Measurements from ENCODE around the gene PATE2.

DNA sequence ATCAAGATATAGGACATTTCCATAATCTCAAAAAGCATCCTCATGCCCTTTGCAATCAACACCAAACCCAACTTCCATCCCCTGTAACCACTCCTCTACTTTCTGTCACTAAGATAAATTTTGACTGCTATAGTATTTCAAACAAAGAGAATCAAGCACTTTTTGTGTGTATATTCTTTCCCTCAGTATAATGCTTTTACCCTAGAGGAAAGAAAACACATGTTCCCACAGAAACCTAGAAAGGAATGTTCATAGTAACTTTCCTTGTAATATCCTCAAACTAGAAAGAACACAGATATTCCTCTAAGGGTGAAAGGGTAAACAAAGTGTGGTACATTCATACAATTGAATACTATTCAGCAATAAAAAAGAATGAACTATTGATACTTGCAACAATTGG is 38.0 kb downstream of the PATE2 start:
- TF ChIP-seq, protein P1, sequence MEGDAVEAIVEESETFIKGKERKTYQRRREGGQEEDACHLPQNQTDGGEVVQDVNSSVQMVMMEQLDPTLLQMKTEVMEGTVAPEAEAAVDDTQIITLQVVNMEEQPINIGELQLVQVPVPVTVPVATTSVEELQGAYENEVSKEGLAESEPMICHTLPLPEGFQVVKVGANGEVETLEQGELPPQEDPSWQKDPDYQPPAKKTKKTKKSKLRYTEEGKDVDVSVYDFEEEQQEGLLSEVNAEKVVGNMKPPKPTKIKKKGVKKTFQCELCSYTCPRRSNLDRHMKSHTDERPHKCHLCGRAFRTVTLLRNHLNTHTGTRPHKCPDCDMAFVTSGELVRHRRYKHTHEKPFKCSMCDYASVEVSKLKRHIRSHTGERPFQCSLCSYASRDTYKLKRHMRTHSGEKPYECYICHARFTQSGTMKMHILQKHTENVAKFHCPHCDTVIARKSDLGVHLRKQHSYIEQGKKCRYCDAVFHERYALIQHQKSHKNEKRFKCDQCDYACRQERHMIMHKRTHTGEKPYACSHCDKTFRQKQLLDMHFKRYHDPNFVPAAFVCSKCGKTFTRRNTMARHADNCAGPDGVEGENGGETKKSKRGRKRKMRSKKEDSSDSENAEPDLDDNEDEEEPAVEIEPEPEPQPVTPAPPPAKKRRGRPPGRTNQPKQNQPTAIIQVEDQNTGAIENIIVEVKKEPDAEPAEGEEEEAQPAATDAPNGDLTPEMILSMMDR (conservative IDR thresholded peaks at IDR 0.05; ENCODE audit: low read depth, low read length) = no peak
- no peak for TF ChIP-seq EZH2phosphoT487 (IDR thresholded peaks at IDR 0.05; ENCODE audit: borderline replicate concordance, low read length)
- TF ChIP-seq EZH2 (IDR thresholded peaks at IDR 0.05; ENCODE audit: low read length, unreplicated experiment) = no peak

All from PC-3 (cell line).